WTC11 (cell line): ENCODE data around the gene RNF17.

Experiments used
- ATF3 ChIP-seq: sonication (generic); formaldehyde crosslinking; conservative IDR thresholded peaks from 2 replicates; pipeline ENCODE4 v1.8.1; 2022; ENCODE audit warnings: mild to moderate bottlenecking, missing genetic modification reagents
- CBFB ChIP-seq: sonication (generic); formaldehyde crosslinking; IDR thresholded peaks from 2 replicates; pipeline ENCODE4 v1.8.1; 2022; ENCODE audit warnings: mild to moderate bottlenecking, low read depth, missing genetic modification reagents
- CTCF ChIP-seq: fragments of 200-600 bp; IDR thresholded peaks from 2 replicates; pipeline ENCODE4 v1.8.0; 2022; ENCODE audit warnings: antibody characterized with exemption
- OVOL2 ChIP-seq: fragments of 250-450 bp; sonication (Bioruptor Pico); IDR thresholded peaks from 2 replicates; pipeline ENCODE4 v1.9.0; 2021; ENCODE audit warnings: mild to moderate bottlenecking, borderline replicate concordance
- SMAD3 ChIP-seq: sonication (generic); formaldehyde crosslinking; IDR thresholded peaks from 2 replicates; pipeline ENCODE4 v1.8.0; 2022; ENCODE audit warnings: missing genetic modification reagents, mild to moderate bottlenecking, borderline replicate concordance
- ZNF138 ChIP-seq: sonication (generic); formaldehyde crosslinking; conservative IDR thresholded peaks from 2 replicates; pipeline ENCODE4 v1.8.1; 2022; ENCODE audit warnings: mild to moderate bottlenecking, moderate library complexity, missing genetic modification reagents

- no peak for TF ChIP-seq ATF3 (CRISPR knock-in tag)
- TF ChIP-seq SMAD3: no peak
- TF ChIP-seq CTCF: no peak
- no peak for TF ChIP-seq OVOL2 (CRISPR knock-in tag)
- no peak for TF ChIP-seq ZNF138 (CRISPR knock-in tag)
- TF ChIP-seq CBFB: no peak
Observed at GRCh38 chr13:24724714-24725113, 39.3 kb upstream of the RNF17 start.
